GM18502 (cell line): ENCODE results near the gene MON2.
"Not testable (repeated sequence)": the region's sequence is repeated elsewhere in the genome, so short reads cannot be mapped to it uniquely, and the experiment has no call there.

Source experiments
- ATAC-seq: cut with Tn5 transposase; IDR thresholded peaks from one replicate; pipeline ENCODE4 v1.9.1; 2021; ENCODE audit warnings: mild to moderate bottlenecking; ENCODE audit not compliant: unreplicated experiment, poor library complexity

The MON2 gene, protein sequence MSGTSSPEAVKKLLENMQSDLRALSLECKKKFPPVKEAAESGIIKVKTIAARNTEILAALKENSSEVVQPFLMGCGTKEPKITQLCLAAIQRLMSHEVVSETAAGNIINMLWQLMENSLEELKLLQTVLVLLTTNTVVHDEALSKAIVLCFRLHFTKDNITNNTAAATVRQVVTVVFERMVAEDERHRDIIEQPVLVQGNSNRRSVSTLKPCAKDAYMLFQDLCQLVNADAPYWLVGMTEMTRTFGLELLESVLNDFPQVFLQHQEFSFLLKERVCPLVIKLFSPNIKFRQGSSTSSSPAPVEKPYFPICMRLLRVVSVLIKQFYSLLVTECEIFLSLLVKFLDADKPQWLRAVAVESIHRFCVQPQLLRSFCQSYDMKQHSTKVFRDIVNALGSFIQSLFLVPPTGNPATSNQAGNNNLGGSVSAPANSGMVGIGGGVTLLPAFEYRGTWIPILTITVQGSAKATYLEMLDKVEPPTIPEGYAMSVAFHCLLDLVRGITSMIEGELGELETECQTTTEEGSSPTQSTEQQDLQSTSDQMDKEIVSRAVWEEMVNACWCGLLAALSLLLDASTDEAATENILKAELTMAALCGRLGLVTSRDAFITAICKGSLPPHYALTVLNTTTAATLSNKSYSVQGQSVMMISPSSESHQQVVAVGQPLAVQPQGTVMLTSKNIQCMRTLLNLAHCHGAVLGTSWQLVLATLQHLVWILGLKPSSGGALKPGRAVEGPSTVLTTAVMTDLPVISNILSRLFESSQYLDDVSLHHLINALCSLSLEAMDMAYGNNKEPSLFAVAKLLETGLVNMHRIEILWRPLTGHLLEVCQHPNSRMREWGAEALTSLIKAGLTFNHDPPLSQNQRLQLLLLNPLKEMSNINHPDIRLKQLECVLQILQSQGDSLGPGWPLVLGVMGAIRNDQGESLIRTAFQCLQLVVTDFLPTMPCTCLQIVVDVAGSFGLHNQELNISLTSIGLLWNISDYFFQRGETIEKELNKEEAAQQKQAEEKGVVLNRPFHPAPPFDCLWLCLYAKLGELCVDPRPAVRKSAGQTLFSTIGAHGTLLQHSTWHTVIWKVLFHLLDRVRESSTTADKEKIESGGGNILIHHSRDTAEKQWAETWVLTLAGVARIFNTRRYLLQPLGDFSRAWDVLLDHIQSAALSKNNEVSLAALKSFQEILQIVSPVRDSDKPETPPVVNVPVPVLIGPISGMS (N-terminal part only)

DNA sequence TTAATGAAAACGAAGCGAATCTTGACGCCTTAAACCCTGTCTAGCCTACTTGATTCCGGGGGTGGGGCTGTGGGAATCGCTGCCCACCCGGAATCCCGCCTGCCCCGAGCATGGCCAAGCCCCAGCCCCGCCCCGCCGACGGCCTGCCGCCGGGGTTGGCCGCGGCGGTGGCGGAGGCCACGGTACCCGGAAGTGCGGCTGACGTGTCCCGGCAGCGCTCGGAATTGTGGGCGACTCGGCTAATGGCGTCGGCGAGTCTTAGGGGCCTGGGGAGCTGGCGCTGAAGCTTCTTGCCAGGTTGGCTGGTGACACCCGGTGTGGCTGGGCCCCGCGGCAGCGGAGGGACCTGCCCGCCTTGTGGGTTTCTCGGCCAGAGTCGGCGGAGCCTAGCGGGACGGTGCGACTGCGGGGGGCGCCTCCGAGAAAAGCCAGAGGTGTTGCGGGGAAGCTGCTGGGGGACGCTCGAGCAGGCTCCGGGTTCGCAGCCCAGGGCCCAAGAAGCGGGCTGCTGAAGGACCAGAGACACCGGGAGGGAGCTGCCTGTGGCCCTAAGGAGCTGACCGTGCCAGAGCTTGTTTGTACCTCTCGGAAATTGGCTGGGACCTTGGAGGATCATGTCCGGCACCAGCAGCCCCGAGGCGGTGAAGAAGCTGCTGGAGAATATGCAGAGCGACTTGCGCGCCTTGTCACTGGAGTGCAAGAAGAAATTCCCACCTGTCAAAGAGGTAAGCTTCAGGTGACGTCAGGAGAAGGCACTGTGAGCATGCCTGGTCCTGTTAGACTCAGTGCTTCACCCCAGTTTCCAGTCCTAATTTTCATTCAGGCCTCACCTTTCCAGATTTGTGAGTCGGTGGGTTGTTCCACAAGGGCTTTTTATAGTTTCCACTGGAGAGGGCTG is at the start of gene MON2:
Gene MON2, plus strand, starts transcription at position 233 of the 898 bp plus-strand sequence. Its CDS starts 382 bp downstream, at position 615.
- ATAC-seq = peak; percentile 98

DNA sequence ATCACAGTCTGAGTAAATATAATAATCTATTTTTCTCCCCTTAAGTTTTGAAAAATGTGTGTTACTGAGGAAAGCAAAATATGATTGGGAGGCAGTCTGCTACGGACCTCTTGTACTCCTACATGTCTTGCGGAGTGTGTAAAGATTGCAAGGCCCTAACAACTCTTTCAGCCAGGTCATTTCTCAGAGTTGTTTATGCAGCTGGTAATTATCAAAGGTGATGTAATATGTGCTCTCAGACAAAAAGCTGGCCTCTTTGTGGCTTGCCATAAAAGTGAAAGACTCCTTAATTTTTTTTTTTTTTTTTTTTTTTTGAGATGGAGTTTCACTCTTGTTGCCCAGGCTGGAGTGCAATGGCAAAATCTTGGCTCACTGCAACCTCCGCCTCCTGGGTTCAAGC is 40.5 kb upstream of the MON2 start:
- no peak for ATAC-seq

DNA sequence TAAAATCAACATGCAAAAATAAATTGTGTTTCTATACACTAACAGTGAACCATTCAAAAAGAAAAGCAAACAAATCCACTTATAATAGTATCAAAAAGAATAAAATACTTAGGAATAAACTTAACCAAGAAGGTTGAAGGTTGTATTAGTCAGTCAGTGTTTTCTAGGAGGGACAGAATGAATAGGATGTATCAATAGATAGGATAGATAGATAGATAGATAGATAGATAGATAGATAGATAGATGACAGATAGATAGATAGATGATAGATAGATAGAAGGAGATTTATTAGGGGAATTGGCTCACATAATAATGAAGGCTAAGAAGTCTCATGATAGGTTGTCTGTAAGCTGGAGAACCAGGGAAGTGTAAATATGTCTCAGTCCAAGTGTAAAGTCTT is 37.2 kb upstream of the MON2 start:
- no peak for ATAC-seq

DNA sequence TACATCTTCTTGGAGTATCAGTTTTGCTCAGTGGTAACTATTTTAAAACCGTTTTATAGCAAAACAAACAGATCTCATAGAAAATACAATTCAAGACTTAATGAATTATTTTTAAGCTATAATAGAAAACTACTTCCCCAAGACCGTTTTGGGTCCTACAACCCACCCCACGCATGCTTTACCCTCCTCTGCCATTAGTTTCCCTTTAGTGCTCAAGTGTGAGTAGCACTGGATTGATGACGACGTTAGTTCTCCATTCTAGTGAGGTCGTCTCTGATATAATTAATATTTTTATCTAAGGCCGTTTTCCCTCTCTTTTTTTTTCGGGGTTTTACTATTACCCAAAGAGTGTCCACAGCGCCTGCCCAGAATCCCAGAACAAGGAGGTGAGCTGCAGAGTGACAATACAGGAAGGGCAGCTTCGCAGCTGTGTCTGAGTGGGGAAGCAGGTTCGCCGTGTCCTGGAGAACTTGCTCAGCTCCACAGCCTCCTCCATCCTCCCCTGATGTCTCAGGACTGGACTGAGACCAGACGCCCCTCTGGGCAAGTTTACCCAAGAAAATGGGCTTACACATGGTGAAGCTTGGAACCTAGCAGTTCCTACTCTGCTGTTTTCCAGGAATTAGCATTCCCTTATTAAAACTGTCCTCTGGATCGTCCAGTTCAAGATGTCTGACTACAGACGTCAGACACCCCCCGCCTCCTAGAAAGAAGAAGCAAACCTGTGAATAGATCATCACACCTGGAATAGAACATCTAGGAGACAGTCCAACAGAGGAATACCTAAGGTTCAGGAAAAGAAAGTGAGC is 31.9 kb upstream of the MON2 start:
- ATAC-seq = no peak

DNA sequence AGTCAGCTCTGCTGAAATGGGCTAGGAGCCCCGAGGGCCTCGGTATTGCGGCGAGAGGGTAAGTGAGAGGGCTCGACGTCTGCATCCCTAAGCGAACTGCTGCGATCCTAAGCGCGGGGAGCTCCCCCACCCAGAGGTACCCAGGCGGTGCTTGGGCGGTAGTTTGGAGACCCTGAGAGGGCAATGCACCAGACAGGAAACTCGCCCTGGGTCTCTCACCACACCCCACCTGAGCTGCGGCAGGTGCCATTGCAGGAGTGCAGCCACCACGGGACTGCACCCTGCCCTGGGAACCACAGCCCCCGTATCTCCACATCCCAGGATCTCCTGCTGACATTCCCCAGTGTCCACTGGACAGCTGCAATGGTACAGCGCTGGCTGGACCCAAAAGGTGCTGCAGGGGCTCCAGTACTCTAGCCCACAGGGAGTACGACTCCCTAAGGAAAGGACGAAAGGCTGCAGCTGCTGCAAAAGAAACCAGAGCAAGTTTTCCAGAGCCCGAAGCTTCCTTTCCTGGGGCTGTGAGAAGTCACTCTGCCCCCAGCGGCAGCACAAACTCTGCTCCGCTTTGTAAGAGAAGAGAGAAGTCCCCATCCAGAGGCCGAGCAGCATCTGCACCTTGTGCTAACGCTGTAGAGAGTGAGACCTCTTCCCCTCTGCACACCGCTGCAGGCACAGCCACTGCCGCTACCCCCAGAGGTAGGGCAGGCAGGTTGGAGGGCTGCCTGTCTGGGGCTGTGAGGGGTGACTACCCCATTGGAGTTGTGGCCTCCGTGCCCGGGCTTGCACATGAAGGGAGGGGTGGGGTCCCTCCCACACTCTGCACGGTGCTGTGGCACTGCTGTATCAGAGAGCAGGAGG is 31.1 kb upstream of the MON2 start:
- peak; percentile 89 for ATAC-seq

DNA sequence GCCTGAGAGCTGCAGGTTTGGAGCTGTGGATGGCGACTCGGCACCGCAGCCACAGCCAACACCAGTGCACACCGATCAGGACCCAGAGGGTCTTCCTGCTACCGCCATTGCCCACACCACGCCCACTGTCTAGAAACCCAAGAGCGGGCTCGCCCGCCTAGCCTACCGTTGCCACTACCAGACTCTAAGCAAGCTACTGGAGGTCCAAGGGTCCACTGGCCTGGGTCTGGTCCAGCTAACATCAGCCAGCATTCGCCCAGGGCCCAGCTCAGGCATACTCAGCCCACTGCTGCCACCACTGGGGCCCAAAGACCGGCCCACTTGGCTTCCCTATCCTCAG is 30.5 kb upstream of the MON2 start:
- no peak for ATAC-seq

DNA sequence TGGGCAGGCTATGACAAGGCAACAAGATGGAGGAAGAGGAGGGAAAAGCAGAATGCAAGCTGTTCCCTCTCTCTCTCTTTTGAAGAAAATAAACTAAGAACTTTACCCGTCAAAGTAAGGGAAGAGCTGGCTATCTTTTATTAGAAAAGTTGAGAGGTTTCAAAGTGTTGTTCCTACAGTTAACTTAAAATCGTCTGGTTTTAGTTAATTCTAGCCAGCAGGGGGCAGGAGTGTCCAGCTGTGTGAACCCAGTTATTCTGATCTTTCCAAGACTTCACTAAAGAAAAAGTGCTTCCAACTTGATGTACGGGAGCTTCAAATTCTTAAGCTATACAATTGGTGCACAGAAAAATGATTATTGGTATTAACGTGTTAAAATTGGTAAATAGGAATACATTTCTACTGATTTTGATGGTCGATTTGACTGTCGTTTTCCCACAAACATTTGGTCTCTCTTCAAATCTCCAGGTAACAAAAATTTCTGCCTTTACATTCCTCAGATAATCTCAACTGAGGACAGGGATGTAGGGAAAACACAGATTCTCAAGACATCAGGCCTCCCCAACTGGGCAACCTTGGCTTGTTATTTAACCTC is 28.4 kb upstream of the MON2 start:
- ATAC-seq = no peak

DNA sequence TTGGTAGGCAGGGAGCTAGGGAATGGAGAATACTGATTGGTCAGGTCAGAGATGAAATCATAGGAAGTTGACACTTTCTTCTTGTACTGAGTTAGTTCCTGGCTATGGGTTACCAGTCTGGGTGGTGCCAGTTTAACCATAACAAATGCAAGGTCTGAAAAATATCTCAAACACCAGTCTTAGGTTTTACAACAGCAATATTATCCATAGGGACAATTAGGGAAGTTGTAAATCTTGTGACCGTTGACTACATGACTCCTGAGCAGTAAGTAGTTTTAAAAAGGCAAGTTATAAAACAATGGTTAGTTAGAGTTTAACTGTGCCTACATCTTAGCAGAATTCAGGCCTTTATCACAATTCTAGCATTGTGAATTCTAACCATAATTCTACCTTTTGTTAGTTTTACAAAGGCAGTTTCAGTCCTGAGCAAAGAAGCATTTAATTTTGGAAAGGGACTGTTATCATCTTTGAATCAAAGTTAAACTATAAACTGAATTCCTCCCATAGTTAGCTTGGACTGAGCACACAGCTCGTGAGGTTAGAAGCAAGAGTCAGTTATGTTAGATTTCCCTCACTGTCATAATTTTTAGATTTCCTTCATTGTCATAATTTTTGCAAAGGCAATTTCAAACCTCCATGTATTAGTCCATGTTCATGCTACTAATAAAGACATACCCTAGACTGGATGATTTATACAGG is 19.7 kb upstream of the MON2 start:
- ATAC-seq = no peak

DNA sequence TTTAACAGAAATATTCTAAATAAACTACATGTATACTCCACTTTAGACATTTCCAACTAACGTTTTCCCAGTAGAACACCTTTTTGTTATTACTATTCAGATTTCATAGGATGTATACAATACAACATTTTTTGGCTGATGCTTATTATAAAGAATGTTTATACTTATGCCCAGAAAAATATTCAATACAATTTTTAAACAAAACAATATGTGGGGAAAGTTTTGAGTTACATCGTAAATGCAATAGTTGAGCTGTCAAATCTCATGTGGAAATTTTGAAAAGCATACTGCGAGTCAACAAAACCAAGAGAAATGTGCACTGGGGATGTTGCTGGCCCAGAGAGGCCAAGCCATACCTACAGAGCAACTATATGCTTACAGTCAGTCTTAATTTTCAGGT is 18.2 kb upstream of the MON2 start:
- ATAC-seq = no peak

DNA sequence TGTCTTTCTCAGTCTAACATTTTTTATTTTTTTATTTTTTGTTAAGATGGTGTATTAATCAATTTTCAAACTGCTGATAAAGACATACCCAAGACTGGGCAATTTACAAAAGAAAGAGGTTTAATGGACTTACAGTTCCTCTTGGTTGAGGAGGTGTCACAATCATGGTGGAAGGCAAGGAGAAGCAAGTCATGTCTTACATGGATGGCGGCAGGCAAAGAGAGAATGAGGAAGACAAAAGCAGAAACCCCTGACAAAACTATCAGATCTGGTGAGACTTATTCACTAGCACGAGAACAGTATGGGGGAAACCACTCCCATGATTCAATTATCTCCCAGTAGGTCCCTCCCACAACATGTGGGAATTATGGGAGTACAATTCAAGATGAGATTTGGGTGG is 11.2 kb upstream of the MON2 start:
- not testable (repeated sequence) for ATAC-seq

DNA sequence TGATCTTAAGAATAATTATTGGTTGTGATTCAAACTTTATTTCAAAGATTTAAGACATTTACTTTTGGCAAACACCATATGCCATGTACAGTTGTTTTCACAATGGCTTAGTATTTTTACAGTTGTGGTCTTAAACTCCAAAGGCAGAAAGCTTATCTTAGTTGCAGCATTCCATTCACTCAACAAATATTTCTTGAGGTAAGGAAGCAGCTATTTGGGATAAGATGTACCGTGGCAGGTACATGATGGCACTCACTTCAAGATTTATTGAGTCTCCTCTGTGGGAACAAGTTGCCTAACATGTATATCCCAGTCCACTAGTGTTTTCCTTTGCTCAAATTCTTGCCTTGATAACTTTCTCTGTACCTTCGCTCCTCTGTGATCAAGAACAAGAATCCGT is 8.0 kb upstream of the MON2 start:
- ATAC-seq = no peak

DNA sequence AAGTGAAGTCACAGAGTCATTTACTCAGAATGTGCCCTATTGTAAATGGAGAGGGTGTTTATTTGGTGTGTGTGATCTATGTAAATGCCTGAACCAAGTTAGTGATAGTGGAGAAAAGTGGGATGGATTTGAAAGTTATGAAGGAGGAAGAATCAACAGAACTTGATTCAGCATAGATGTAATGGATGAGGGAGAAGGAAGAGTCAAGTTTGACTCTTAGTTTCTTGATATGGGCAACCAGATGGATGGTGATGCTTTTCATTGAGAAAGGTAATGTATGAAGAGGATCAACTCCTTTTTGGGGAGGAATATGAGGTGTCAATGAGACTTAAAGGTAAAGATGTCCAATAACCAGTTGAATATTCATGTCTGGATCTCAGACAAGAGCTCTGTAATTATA is 6.7 kb upstream of the MON2 start:
- no peak for ATAC-seq

DNA sequence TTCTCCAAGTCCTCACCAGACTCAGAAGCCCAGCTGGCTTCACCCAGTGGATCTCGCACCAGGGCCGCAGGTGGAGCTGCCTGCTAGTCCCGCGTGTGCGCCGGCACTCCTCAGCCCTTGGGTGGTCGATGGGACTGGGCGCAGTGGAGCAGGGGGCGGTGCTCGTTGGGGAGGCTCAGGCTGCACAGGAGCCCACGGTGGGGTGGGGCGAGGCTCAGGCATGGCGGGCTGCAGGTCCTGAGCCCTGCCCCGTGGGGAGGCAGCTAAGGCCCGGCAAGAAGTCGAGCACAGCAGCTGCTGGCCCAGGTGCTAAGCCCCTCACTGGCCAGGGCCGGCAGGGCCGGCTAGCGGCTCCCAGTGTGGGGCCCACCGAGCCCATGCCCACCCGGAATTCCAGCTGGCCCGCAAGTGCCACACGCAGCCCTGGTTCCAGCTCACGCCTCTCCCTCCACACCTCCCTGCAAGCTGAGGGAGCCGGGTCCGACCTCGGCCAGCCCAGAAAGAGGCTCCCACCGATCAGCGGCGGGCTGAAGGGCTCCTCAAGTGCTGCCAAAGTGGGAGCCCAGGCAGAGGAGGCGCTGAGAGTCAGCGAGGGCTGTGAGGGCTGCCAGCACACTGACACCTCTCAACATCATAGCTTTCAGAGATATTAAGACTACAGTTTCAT is 5.3 kb upstream of the MON2 start:
- not testable (repeated sequence) for ATAC-seq

DNA sequence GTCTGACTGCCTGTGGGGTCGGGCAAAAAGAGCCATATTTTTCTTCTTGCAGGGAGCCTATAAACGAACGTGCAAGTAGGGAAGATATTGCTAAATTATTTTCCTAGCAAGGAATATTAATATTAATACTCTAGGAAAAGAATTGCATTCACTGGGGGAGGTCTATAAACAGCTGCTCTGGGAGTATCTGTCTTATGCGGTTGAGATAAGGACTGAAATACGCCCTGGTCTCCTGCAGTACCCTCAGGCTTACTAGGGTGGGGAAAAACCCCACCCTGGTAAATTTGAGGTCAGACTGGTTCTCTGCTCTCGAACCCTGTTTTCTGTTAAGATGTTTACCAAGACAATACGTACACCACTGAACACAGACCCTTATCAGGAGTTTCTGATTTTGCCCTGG is 3.4 kb upstream of the MON2 start:
- ATAC-seq = not testable (repeated sequence)

DNA sequence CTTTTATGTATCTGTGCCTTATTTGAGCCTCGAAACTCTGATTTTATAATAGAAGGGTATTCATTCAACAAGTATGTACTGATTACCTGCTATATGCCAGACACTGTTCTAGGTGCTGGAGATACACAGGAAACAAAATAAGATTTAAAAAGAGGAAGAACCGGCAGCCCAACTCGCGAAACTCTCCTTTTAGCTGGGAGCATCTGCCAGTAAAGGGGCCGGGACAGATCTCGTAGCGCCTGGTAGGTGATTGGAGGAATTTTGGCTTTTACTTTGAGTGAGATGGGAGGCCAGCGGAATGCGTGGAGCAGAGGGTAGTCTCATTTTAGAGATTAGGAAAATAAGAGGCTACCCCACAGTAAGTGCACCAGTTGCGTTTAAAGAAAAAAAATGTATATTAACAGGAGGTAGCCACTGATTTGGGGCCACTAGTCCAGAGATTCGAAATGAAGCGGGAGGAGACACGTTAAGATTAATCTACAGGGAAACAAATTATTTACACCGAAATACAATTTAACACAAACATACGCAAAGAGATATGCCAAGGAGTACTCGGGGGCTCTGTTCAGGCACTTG is 520 bp upstream of the MON2 start:
- ATAC-seq = peak; percentile 40

DNA sequence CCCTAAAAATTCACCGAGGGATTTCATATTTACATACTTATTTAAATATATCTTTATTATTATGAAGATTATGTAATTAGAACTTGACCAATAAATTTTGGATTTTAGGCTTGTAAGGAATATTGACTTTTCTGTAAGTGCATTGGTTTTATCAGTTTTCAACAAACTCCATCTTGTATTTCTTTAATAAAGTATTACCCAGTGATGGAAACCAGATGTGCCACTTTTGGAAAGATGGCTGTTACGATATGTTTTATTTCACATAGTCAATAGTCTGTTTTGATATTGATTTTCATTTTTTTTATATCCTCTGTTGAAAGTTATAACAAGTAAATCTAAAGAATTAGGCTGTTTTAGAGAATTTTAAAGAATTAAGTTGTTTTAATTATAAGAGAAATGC is 1.8 kb downstream of the MON2 start:
- ATAC-seq = no peak
